HCT116 (cell line): ENCODE results near the gene ITGB6. TPM values are rescaled to one million over a fixed set of nuclear protein-coding genes. Genes with fewer than 3 reads are reported as not detected.

Experiments used
- ATAC-seq: fragments of 200-7000 bp; cut with Tn5 transposase; 2 replicates; pipeline ENCODE4 v1.9.1; 2020; ENCODE audit warnings: mild to moderate bottlenecking, moderate library complexity
- BruUV-seq: library from RNA; stranded (reverse); fragments of 400-500 nt; replicated peaks from 2 replicates; lab custom pipeline; 2021; lab: Mats Ljungman, UMichigan
- CTCF ChIA-PET: fragments of 300-600 bp; sonication (Branson Sonifier 250); formaldehyde crosslinking; loops from one replicate; lab custom pipeline; 2021; ENCODE audit warnings: antibody characterized with exemption; lab: Charles Lee
- POLR2A ChIA-PET: fragments of 300-600, 350-600 bp; sonication (Branson Sonifier 250); formaldehyde crosslinking; loops from one replicate; lab custom pipeline; 2021; ENCODE audit warnings: antibody characterized with exemption; lab: Charles Lee
- RAD21 ChIA-PET, 2 experiments: fragments of 300-600 bp; sonication (Branson Sonifier 250); formaldehyde crosslinking; loops; one replicate each; lab custom pipeline; 2023; ENCODE audit warnings: low total read pairs in 2 of 2; ENCODE audit not compliant: uncharacterized antibody in 2 of 2, unreplicated experiment in 2 of 2, low non-redundant PET in 1 of 2; lab: Charles Lee
- DNase-seq: peaks from one replicate; pipeline ENCODE4 v3.0.0-alpha.2; 2010; ENCODE audit warnings: low read depth, low spot score
- H2AFZ ChIP-seq: fragments of 200-600 bp; shearing (Covaris generic), sonication (generic); 2 replicates; pipeline ENCODE4 v1.6.1; 2017; ENCODE audit warnings: low read depth, mixed run types, mixed read lengths, antibody characterized with exemption, low read length; ENCODE audit not compliant: poor library complexity, severe bottlenecking
- H3K27ac ChIP-seq: 2 replicates; pipeline ENCODE4 v1.5.1; 2012; ENCODE audit warnings: low read depth, low read length
- H3K27me3 ChIP-seq: fragments of 200-600 bp; sonication (generic); 2 replicates; pipeline ENCODE4 v1.6.1; 2016; ENCODE audit warnings: mixed run types, low read length, mixed read lengths; ENCODE audit not compliant: insufficient read depth
- H3K36me3 ChIP-seq, 2 experiments: fragments of 200-500 bp in 1 of 2; fragments of 200-600 bp in 1 of 2; sonication (Bioruptor generic) in 1 of 2; sonication (generic) in 1 of 2; 2 replicates each; pipeline versions ENCODE4 v1.5.1 to v1.6.1; 2014 to 2016; ENCODE audit warnings: low read length in 2 of 2, inconsistent platforms in 1 of 2, mixed read lengths in 1 of 2, mixed run types in 1 of 2; ENCODE audit not compliant: insufficient read depth in 2 of 2, control insufficient read depth in 1 of 2
- H3K4me1 ChIP-seq, 2 experiments: fragments of 200-600 bp in 1 of 2; sonication (generic) in 1 of 2; 2 replicates each; pipeline versions ENCODE4 v1.5.1 to v1.6.1; 2012 to 2017; ENCODE audit warnings: low read length in 2 of 2, inconsistent platforms in 1 of 2, mild to moderate bottlenecking in 1 of 2, mixed read lengths in 1 of 2, mixed run types in 1 of 2, moderate library complexity in 1 of 2; ENCODE audit not compliant: insufficient read depth in 2 of 2, control insufficient read depth in 1 of 2
- H3K4me2 ChIP-seq: fragments of 200-600 bp; sonication (generic); 2 replicates; pipeline ENCODE4 v1.6.1; 2017; ENCODE audit warnings: mixed run types, low read length, mixed read lengths
- H3K4me3 ChIP-seq, 2 experiments: fragments of 200-600 bp in 1 of 2; sonication (generic) in 1 of 2; replicated peaks in 1 of 2; 2 replicates each; pipeline ENCODE4 v1.5.1; 2011 to 2016; ENCODE audit warnings: low read length in 2 of 2, control low read depth in 1 of 2, low read depth in 1 of 2, mild to moderate bottlenecking in 1 of 2, mixed read lengths in 1 of 2, mixed run types in 1 of 2
- H3K79me2 ChIP-seq: fragments of 200-600 bp; sonication (generic); 2 replicates; pipeline ENCODE4 v1.6.1; 2017; ENCODE audit warnings: mild to moderate bottlenecking, mixed run types, low read length, moderate library complexity, mixed read lengths; ENCODE audit not compliant: insufficient read depth
- H3K9ac ChIP-seq: fragments of 200-600 bp; sonication (generic); 2 replicates; pipeline ENCODE4 v1.6.1; 2016; ENCODE audit warnings: low read length, mixed read lengths
- H3K9me2 ChIP-seq: fragments of 200-600 bp; sonication (generic), shearing (Covaris generic); 2 replicates; pipeline ENCODE4 v1.6.1; 2017; ENCODE audit warnings: mixed run types, mild to moderate bottlenecking, moderate library complexity; ENCODE audit not compliant: insufficient read depth
- H3K9me3 ChIP-seq, 2 experiments: fragments of 200-500 bp in 1 of 2; fragments of 200-600 bp in 1 of 2; sonication (Bioruptor generic) in 1 of 2; sonication (generic) in 1 of 2; 2 replicates each; pipeline ENCODE4 v1.6.1; 2014 to 2017; ENCODE audit warnings: low read length in 2 of 2, mixed read lengths in 2 of 2, inconsistent platforms in 1 of 2, low read depth in 1 of 2, mild to moderate bottlenecking in 1 of 2, mixed run types in 1 of 2, moderate library complexity in 1 of 2; ENCODE audit not compliant: control insufficient read depth in 1 of 2, insufficient read depth in 1 of 2
- H4K20me1 ChIP-seq: fragments of 200-600 bp; sonication (generic), shearing (Covaris generic); 2 replicates; pipeline ENCODE4 v1.6.1; 2017; ENCODE audit warnings: mixed run types, mild to moderate bottlenecking, moderate library complexity; ENCODE audit not compliant: insufficient read depth
- CBX3 ChIP-seq: IDR thresholded peaks from 2 replicates; pipeline ENCODE4 v1.6.1; 2012; ENCODE audit warnings: low read depth
- CEBPB ChIP-seq: IDR thresholded peaks from 2 replicates; pipeline ENCODE4 v1.6.1; 2012; ENCODE audit warnings: low read depth
- POLR2AphosphoS5 ChIP-seq: IDR thresholded peaks from 2 replicates; pipeline ENCODE4 v1.6.1; 2011; ENCODE audit warnings: mild to moderate bottlenecking, low read depth, low read length, moderate library complexity
- RAD21 ChIP-seq: IDR thresholded peaks from 2 replicates; pipeline ENCODE4 v1.6.1; 2012; ENCODE audit warnings: low read depth, mild to moderate bottlenecking
- TCF7L2 ChIP-seq: IDR thresholded peaks from 2 replicates; pipeline ENCODE4 v1.7.0; 2011; ENCODE audit warnings: borderline replicate concordance, inconsistent platforms; ENCODE audit not compliant: insufficient read depth, insufficient read length; ENCODE audit errors: extremely low read depth
- ZBTB33 ChIP-seq: IDR thresholded peaks from 2 replicates; pipeline ENCODE4 v1.6.1; 2011; ENCODE audit warnings: mild to moderate bottlenecking, low read length, moderate library complexity; ENCODE audit not compliant: insufficient replicate concordance; ENCODE audit errors: extremely low read depth
- ZFX ChIP-seq: fragments of 450-650 bp; IDR thresholded peaks from 2 replicates; pipeline ENCODE4 v1.6.1; 2017
- intact Hi-C: fragments of 100-400 bp; cut with micrococcal nuclease; formaldehyde crosslinking; loops from 2 replicates; pipeline ENCODE4 v1.10.0; 2022
- total RNA-seq: library from RNA; stranded (reverse); gene quantifications from one replicate; pipeline ENCODE4 v1.2.1, GENCODE V29; 2021; ENCODE audit not compliant: unreplicated experiment

ITGB6 gene
- total RNA-seq, 1 experiment from 2014 or later, result 0.12 TPM

- TF ChIP-seq CEBPB (no peak), CBX3 (no peak), TCF7L2 (no peak), ZBTB33 (no peak), POLR2AphosphoS5 (no peak), RAD21 (no peak)
- TF ChIP-seq, all 23 proteins: peak for 0
Observed at GRCh38 chr2:160139350-160139749, 60.7 kb downstream of the ITGB6 start (continued).

- Histone ChIP-seq H3K27ac (no peak overlapping the region), H3K36me3 (no peaks in the 10 kb centered on the region), H3K4me1 (no peaks in the 10 kb centered on the region), H3K9ac (no peak overlapping the region), H3K4me3 (no peak overlapping the region), H3K79me2 (no peaks in the 10 kb centered on the region), H3K4me2 (no peak overlapping the region), H3K27me3 (no peaks in the 10 kb centered on the region), H4K20me1 (no peaks in the 10 kb centered on the region), H3K9me2 (no peaks in the 10 kb centered on the region), H3K9me3 (no peaks in the 10 kb centered on the region), H2AFZ (peak overlapping the region; percentile 57)
- CTCF ChIA-PET, result no interaction called here
- DNase-seq, result no peak
- no peak for ATAC-seq
- intact Hi-C loops, result no loop called here
- no TSS peak for BruUV-seq
- TF ChIP-seq ZFX, result no peak
- RAD21 ChIA-PET, result no interaction called here
- POLR2A ChIA-PET, result no interaction called here
Observed at GRCh38 chr2:160138406-160138805, 61.7 kb downstream of the ITGB6 start.
